ENCODE measurements around the gene HDAC4.

- TF ChIP-seq NFRKB (IDR thresholded peaks at IDR 0.05) (no peak), FOXA1 (IDR thresholded peaks at IDR 0.05) (no peak), BHLHE40 (IDR thresholded peaks at IDR 0.05; ENCODE audit: borderline replicate concordance) (no peak), FOXM1 (IDR thresholded peaks at IDR 0.05; ENCODE audit: borderline replicate concordance) (no peak), FOXK2 (IDR thresholded peaks at IDR 0.05) (no peak)
Measured at GRCh38 chr2:239383759-239384156, 17.1 kb downstream of the HDAC4 start.

Data from HEK293T (cell line).